Daoy (cell line): Measurements from ENCODE around the gene NUDT4B. TPM values are rescaled to one million over a fixed set of nuclear protein-coding genes. Genes with fewer than 3 reads are reported as not detected.
"Not testable (repeated sequence)": the region's sequence is repeated elsewhere in the genome, so short reads cannot be mapped to it uniquely, and the experiment has no call there.

Experiments
- DNase-seq: peaks from one replicate; pipeline ENCODE4 v3.0.0-alpha.2; 2015; ENCODE audit warnings: low read depth
- total RNA-seq: library from RNA; depleted of rRNA; stranded (reverse); fragments of >200 nt; shearing (Covaris generic); gene quantifications from 2 replicates; pipeline ENCODE4 v1.2.3, GENCODE V29; 2014

NUDT4B gene
- total RNA-seq, 1 experiment from 2014 or later = 30.9 TPM

DNA sequence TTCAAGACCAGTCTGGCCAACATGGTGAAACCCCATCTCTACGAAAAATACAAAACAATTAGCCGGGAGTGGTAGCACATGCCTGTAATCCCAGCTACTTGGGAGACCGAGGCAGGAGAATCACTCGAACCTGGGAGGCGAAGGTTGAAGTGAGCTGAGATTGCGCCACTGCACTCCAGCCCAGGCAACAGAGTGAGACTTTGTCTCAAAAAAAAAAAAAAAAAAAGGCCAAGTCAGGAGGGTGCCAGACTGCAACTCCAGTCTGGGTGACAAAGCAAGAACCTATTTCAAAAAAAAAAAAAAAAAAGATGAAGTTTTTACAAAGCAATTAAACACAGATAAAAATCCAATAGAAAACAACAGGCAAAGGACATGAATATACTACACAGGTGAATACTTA lies 9.9 kb upstream of the NUDT4B start:
- DNase-seq = not testable (repeated sequence)

DNA sequence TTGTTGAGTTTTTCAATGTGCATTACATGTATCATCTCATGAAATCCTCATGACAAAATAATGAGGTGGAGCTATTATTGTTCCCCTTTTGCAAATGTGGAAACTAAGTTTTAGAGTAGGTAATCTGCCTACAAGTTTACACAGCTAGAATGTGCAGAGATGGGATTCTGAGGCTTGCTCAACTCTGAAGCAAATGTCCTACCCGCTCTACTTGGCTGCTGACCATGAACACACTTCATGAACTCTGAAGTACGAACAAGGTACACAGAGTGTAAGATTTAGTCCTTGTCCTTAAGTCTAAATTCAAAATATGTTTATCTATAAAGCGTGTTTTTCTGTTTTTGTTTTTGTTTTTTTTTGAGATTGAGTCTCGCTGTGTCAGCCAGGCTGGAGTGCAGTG lies 5.4 kb upstream of the NUDT4B start:
- DNase-seq = not testable (repeated sequence)

DNA sequence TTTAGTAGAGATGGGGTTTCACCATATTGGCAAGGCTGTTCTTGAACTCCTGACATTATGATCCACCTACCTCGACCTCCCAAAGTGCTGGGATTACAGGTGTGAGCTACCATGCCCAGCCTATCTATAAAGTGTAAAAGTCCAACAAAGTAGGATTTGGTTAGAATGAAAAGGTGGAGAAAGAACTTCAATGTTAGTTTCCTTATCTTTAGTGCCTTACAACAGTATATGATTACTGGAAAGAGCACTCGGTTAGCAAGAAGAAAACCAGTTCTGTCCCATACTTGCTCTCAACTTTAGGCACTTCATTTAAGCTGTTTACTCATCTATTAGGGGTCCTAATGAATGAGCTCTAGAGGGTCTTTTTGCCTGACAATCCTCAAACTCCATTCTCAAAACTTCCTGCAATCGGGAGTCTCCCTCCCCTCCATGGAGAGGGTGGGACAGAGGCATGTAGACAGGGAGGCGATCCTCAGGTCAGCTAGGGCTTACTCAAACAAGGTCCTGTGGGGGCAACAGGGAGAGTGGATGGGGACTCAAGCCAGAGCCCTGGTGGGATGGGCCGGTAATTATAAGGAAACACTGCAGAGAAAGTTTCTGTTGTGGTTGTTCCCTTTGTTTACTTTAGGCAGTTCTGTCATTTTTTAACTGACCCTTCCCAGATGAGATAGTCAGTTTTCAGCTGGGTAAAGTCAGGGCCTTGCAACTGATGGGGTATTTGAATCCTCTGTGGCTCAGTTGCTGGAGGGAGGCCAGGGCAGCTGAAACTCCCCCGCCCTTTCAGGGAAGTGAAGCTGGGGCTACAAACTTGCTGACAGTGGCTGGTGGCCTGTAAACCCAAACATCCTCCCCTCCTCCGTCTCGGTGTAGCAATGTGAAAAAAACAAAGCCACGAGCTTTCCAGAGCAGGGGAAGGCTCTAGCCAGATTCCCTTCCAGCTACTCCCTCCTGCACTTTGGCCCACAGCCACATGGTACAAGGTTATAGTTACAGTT lies 4.6 kb upstream of the NUDT4B start:
- DNase-seq = not testable (repeated sequence)

DNA sequence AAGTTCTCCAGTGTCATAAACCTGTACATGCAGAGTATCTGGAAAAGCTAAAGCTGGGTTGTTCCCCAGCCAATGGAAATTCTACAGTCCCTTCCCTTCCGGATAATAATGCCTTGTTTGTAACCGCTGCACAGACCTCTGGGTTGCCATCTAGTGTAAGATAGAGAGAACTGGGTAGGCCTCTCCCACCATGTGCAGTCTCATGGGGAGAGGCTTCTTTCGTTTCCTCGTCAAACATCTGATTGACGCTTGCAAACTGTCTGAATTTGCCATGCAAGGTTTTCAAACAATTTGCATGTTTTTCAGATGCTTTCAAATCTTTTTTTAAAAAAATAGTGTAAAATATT lies 734 bp downstream of the NUDT4B start:
- DNase-seq = not testable (repeated sequence)

DNA sequence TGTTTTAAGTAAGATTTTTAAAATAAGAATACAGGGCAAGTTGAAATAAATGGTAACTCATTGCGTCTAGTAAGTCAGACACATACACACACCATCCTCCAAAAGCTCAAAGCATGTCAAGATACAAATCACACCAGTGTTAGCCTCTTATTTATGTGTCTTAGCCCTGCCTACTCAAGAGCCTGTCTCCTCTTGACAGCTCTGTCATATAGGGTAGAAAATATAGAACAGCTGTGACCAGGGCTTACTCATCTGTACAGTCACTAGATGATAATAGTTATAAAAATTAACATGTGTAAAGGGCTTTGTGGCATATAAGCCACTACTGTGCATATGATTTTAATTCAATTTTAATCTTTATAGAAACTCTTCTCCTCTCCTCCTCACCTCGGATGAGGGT lies 7.7 kb downstream of the NUDT4B start:
- DNase-seq = not testable (repeated sequence)

DNA sequence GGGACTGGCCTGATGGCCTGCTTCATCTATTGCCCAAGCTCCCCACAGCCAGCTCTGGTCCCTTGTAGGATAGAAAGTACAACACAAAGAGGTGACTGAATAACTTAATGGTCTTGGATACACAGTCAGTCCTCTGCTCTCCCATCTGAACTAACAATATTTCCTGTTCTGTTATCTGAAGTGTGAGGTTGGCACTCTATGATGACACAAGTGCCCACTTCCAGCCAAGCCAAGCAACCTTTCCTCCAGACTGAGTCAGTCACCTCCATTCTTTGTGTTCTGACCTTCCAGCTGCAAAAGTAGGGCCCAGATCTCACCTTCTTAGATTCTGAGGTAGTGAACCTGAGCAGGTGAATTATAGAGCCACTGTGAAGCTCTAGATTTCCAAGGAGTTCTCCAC lies 8.9 kb downstream of the NUDT4B start:
- DNase-seq = not testable (repeated sequence)

DNA sequence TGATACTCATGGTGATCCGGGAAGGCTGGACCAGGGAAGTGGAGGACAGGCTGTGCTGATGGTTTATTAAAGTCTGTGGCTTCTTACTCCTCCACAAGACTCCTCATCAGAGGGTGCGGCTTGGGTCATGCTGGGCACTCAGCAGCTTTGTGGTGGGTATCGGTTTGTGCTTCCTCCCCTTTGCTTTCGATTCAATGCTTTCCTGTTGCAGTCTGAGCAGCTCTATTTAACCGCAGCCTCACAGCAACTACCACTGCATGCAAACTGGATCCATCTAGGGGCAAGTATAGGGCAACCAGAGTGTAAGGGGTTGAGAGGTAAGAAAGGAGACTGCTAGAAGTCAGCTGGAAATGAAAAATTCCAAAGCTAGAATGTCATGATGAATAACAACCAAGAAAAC lies 9.8 kb downstream of the NUDT4B start:
- DNase-seq = not testable (repeated sequence)

DNA sequence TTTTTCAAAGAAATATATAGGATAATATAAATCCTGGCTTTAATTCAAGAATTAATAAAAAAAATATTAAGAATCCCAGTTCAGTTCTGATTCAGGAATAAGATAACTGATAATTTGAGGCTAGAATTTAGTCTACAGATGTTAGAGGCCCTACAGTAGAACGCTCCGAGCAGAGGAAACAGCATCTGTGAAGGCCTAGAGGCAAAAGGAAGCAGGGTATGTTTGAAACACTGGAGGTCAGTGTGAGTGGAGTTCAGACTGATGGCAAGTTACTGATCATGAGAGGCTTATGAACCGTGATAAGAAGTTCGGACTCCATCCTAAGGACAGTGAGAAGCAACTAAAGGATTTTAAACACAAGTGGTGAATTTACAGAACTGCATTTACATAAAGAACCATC lies 10.4 kb downstream of the NUDT4B start:
- DNase-seq = not testable (repeated sequence)

DNA sequence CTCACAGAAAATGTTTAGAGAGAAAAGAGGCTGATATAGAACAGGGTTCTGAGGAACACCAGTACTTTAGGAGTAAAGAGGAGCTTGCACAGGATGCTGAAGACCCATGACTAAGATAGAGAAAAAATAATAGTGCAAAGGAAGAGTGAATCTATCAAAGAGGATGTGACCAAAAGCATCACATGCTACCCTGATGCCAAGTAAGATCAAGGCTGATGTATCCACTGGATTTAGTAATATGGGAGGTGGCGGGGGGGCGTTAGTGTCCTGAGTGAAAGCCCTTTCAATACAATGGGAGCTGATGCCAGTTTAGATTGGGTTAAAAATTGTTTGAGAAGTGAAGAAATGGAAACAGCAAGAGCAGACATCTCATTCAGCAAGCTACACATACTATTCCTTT lies 11.2 kb downstream of the NUDT4B start:
- DNase-seq = not testable (repeated sequence)

DNA sequence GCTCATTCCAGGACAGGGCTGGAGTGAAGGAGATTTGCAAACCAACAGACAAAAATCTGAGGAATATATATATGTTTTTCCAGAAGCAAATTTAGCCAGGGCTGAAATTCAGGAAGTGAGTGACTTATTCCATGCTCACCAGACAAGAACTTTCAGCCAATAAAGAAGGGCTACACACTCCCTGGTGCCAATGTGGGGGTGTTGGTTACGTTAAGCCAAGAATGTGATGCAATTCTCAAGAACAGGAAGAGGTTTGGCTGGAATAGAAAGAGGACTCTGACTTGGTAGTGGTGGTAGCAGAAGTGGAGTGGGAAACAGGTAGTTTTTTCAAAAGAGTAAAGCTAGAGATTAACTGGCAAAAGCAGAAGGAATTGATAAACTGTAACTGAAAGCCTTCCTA lies 11.6 kb downstream of the NUDT4B start:
- not testable (repeated sequence) for DNase-seq

DNA sequence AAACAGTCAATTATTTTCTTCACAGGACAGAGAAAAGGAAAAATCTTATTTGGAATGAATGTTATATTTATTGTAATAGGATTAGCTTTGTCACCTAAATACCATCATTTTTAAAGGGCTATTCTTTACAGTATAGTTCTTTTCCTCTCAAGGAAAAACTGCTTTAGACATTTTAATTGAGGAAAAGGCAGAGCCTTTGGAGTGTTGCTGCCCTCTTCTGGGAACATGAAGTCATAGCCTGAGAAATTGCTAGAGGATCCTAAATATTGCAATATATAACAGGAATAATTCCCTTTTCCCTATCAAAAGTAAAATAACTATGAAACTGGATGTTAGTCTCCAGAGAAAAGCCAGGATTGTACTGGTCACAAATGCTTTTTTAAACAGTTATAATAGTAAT lies 12.8 kb downstream of the NUDT4B start:
- not testable (repeated sequence) for DNase-seq

DNA sequence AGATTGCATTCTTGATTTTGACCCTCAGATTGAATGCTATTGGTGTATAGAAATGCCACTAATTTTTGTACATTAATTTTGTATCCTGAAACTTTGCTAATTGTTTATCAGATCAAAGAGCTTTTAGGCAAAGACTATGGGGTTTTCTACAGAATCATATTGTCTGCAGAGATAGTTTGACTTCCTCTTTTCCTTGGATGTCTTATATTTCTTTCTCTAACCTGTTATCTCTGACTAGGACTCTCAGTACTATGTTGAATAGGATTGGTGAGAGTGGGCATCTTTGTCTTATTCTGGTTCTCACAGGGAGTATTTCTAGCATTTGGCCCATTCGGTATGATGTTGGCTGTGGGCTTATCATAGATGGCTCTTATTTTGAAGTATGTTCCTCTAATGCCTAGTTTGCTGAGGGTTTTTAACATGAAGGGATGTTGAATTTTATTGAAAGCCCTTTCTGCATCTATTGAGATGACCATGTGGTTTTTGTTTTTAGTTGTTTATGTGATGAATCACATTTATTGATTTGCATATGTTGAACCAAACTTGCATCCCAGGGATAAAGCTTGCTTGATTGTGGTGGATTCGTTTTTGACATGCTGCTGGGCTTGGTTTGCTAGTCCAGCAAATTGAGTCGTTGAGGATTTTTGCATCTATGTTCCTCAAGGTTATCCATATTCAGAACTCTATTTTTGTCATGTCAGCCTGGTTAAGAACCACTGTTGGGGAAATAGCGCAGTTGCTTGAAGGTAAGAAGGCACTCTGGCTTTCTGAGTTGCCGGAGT lies 16.9 kb downstream of the NUDT4B start:
- not testable (repeated sequence) for DNase-seq

DNA sequence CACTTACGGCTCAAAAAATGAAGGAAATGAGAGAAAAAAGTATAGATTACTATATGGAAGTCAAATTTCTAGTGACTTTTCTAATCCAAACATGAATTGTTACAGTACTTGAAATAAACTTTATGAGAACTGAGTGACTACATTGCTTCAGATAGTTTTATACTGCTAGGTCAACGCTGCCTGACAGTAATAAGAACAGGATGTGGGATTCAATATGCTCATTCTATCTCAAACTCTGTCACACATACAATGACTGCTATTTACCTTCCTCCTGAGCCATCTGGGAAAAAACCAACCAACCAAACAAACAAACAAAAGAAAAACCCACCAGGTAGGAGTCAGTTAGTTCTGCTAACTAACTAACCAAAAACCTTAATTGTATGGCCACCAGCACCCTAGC lies 20.0 kb downstream of the NUDT4B start:
- DNase-seq = not testable (repeated sequence)

DNA sequence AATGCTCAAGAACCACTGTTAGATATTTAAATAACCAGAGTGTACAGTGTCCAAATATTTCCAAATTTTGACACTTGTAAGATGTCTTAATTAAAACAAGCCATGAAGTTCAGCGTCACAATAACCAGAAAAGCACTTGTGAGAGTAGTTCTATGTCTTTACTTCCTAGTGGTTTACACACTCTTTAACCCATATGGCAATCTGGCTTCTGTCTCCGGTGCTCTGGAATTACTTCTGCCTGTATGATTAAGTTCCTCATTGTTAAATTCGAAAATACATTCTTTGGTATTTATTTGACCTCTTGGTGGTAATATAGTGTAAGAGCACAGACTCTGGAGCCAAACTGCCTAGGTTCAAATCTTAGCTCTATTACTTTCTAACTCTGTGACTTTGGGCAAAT lies 20.9 kb downstream of the NUDT4B start:
- DNase-seq = not testable (repeated sequence)

DNA sequence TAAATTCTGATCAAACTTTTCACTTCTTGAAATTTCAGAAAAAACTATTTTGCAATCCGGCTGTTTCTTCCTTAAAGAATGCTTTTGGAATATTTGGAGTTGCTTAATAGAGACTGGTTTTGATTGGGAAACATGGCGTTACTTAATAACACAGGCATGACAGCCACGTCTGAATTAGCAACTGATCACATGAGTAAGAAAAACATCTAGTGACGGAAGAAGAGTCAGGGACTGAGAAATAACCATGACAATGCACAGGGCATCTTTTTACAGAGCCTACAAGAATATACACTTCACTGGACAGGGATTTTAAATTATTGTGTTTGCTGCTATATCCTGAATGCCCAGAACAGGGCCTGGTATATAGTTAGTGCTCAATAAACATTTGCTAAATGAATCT lies 25.1 kb downstream of the NUDT4B start:
- not testable (repeated sequence) for DNase-seq

DNA sequence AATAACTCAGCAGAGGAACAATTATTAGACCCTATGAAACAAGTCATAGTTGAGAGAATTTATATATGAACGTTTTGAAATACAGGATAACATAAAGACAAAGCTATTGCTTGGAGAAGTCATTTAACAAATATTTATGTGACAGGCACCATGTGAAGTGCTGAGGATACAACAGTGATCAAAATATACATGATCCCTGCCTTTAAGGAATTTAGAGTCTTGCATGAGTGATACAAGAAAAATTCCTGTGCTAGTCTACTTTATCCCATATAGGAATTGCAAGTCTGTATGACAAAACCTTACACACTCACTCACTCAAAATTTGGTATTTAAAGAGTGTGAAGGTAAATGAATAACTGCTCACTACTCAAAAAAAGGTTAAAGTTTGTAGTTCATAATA lies 25.5 kb downstream of the NUDT4B start:
- not testable (repeated sequence) for DNase-seq

DNA sequence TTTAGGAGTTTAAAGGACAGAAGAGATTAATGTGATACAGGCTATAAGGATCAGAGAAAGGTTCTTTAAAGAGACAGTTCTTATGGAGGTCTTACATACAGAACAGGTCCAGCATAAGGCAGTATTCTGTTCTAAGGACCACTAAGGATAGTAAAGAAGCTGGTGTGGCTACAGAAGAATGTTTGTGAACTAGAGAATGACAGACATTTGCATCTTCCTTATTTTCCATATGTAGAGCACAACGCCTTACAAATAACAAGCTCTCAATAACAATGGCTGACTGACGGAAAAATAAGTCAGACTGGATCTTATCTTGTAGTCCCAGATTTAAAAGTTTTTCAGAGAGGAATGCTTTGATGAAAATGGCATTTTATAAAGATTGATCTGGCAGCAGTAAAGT lies 26.7 kb downstream of the NUDT4B start:
- not testable (repeated sequence) for DNase-seq

DNA sequence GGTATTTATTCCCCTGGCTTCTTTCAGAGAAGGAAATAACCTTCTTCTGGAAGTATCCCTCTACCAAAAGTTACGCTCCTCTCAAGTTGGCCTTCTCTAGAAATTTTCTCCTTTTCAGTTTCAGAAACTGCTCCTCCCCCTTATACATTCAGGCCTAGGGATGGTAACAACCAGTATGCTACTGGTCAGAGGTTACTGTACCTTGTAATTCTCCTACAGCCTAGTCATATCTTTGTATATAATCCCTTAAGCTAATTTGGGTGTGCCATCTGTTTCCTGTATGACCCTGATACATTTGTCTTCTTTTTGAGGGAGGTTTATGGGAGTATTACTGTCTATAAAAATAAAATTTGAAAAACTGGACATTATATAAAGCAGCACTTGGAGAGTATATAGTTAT lies 29.1 kb downstream of the NUDT4B start:
- not testable (repeated sequence) for DNase-seq

DNA sequence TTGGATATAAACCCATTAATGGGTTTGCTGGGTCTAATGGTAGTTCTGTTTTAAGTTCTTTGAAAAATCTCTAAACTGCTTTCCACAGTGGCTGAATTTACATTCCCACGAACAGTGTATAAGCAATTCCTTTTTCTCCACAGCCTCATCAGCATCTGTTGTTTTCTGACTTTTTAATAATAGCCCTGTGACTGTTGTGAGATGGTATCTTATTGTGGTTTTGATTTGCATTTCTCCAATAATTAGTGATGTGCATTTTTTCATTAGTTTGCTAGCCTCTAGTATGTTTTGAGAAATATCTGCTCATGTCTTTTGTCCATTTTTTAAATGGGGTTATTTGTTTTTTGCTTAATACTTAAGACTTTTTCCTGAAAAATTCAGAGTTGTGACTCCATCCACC lies 31.8 kb downstream of the NUDT4B start:
- DNase-seq = not testable (repeated sequence)

DNA sequence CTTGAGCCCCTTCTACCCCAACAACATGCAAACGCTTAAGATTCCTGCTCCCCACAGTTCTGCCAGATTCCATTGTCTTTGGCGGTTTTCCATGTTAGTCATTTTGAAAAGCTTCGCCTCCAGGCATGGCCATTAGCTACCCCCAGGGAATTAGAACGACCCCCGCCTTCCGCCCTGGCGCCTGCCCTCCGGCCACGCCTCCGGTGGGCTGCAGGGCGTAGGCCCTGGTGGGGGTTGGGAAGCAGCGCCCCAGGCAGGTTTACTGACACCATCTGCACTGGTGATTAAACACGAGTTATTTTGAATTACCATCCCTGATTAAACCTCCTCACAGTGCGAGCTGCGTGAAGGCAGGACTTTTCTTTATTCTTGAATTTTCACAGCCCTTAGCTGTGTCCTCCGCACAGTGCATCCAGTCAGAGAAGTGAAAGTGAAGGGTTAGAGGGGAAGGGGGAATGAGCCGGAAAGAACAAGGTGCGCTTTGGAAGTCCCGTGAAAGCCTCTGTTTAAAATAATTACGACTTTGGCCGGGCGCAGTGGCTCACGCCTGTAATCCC lies 43.0 kb downstream of the NUDT4B start:
- not testable (repeated sequence) for DNase-seq

DNA sequence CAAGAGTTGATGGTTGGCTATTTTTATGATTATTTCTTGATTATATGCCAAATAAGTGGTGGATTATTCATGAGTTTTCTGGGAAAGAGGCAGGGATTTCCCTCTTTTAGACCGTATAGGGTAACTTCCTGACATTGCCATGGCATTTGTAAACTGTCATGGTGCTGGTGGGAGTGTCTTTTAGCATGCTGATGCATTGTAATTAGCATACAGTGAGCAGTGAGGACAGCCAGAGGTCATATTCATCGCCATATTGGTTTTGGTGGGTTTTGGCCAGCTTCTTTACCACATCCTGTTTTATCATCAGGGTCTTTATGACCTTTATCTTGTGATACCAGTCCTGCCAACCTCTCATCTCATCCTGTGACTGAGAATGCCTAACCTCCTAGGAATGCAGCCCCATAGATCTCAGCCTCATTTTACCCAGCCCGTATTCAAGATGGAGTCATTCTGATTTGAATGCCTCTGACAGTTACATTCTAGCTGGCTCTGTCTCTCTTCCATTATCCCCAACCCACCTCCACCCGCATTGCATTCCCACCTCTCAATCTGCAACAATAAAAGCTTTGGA lies 45.3 kb downstream of the NUDT4B start:
- DNase-seq = not testable (repeated sequence)
